ENCODE data around the gene TPM2.

TPM2 gene

GRCh38 chr9:35689542-35690293, at the start of gene TPM2:
TPM2 (minus strand) TSS chr9:35689925; CDS start chr9:35689817, 108 bp downstream.
- H3K9me3 ChIP-seq (ENCODE audit: insufficient read depth, low read length) = no peaks in the 10 kb centered on the region
- H4K20me1 ChIP-seq (ENCODE audit: low read depth, low read length) = no peaks in the 10 kb centered on the region
- peak within 1 kb of the TSS; percentile 16 for H3K4me3 ChIP-seq (ENCODE audit: insufficient read depth, low read length, poor library complexity, severe bottlenecking)
- no peak within 1 kb of the TSS for H3K27ac ChIP-seq (ENCODE audit: low read depth, low read length)
- peak within 1 kb of the TSS; percentile 60 for H2AFZ ChIP-seq (ENCODE audit: low read depth, low read length, severe bottlenecking)
- peak within 1 kb of the TSS; percentile 18; the same call in 1 of the 2 replicates for H3K9ac ChIP-seq (ENCODE audit: low read length)
- H3K4me2 ChIP-seq (ENCODE audit: low read depth, low read length, poor library complexity, severe bottlenecking) = peak within 1 kb of the TSS; percentile 38
- no peaks in the 10 kb centered on the region for H3K36me3 ChIP-seq (ENCODE audit: low read length)
- H3F3A ChIP-seq (ENCODE audit: insufficient read depth) = no peaks in the 10 kb centered on the region
- TF ChIP-seq EZH2phosphoT487 (conservative IDR thresholded peaks at IDR 0.05; ENCODE audit: low read length) (no peak), CTCF (IDR thresholded peaks at IDR 0.05; ENCODE audit: insufficient read depth, low read length, poor library complexity, severe bottlenecking) (no peak)
- no peaks in the 10 kb centered on the region for H3K79me2 ChIP-seq (ENCODE audit: insufficient read depth, low read length)
- H3K9me2 ChIP-seq (replicated peaks; ENCODE audit: insufficient read depth, low read length) = no peaks in the 10 kb centered on the region
- H3K27me3 ChIP-seq (ENCODE audit: low read length) = no peaks in the 10 kb centered on the region

- Histone ChIP-seq H3F3A (ENCODE audit: insufficient read depth) (peaks cover 4% of the 10 kb centered on the region; the same call in 1 of the 2 replicates), H3K36me3 (ENCODE audit: low read length) (peaks cover 10% of the 10 kb centered on the region; the same call in 1 of the 2 replicates)
Observed at GRCh38 chr9:35738924-35739323, 49.2 kb upstream of the TPM2 start.

GRCh38 chr9:35738186-35738585, 48.5 kb upstream of the TPM2 start:
- Histone ChIP-seq H3K4me2 (ENCODE audit: low read depth, low read length, poor library complexity, severe bottlenecking) (no peak overlapping the region), H4K20me1 (ENCODE audit: low read depth, low read length) (no peaks in the 10 kb centered on the region), H3K36me3 (ENCODE audit: low read length) (peaks cover 7% of the 10 kb centered on the region; the same call in 1 of the 2 replicates), H3K27ac (ENCODE audit: low read depth, low read length) (no peak overlapping the region), H3K79me2 (ENCODE audit: insufficient read depth, low read length) (peaks cover 2% of the 10 kb centered on the region; the same call in 1 of the 2 replicates), H3K9ac (ENCODE audit: low read length) (no peak overlapping the region), H3K27me3 (ENCODE audit: low read length) (no peaks in the 10 kb centered on the region), H3K4me3 (ENCODE audit: insufficient read depth, low read length, poor library complexity, severe bottlenecking) (no peak overlapping the region), H2AFZ (ENCODE audit: low read depth, low read length, severe bottlenecking) (no peak overlapping the region), H3K9me3 (ENCODE audit: insufficient read depth, low read length) (no peaks in the 10 kb centered on the region), H3K9me2 (replicated peaks; ENCODE audit: insufficient read depth, low read length) (no peaks in the 10 kb centered on the region), H3F3A (ENCODE audit: insufficient read depth) (peaks cover 10% of the 10 kb centered on the region; the same call in 1 of the 2 replicates)
- no peak for TF ChIP-seq CTCF (IDR thresholded peaks at IDR 0.05; ENCODE audit: insufficient read depth, low read length, poor library complexity, severe bottlenecking)
- no peak for TF ChIP-seq EZH2phosphoT487 (conservative IDR thresholded peaks at IDR 0.05; ENCODE audit: low read length)

More at GRCh38 chr9:35738924-35739323, 49.2 kb upstream of the TPM2 start:
- Histone ChIP-seq H3K9me3 (ENCODE audit: insufficient read depth, low read length) (no peaks in the 10 kb centered on the region), H3K27me3 (ENCODE audit: low read length) (no peaks in the 10 kb centered on the region), H3K4me2 (ENCODE audit: low read depth, low read length, poor library complexity, severe bottlenecking) (no peak overlapping the region), H3K4me3 (ENCODE audit: insufficient read depth, low read length, poor library complexity, severe bottlenecking) (no peak overlapping the region), H3K79me2 (ENCODE audit: insufficient read depth, low read length) (no peaks in the 10 kb centered on the region), H3K9ac (ENCODE audit: low read length) (no peak overlapping the region), H3K27ac (ENCODE audit: low read depth, low read length) (no peak overlapping the region), H4K20me1 (ENCODE audit: low read depth, low read length) (no peaks in the 10 kb centered on the region), H2AFZ (ENCODE audit: low read depth, low read length, severe bottlenecking) (no peak overlapping the region), H3K9me2 (replicated peaks; ENCODE audit: insufficient read depth, low read length) (no peaks in the 10 kb centered on the region)
- no peak for TF ChIP-seq EZH2phosphoT487 (conservative IDR thresholded peaks at IDR 0.05; ENCODE audit: low read length)
- no peak for TF ChIP-seq CTCF (IDR thresholded peaks at IDR 0.05; ENCODE audit: insufficient read depth, low read length, poor library complexity, severe bottlenecking)
